ENCODE data around the gene INPP4B. TPM values are rescaled to one million over a fixed set of nuclear protein-coding genes. Genes with fewer than 3 reads are reported as not detected.

Gene INPP4B
- total and polyA plus RNA-seq, 2 donors (not counting 1 experiment from before 2014, with no cell fraction given), result 0.03 TPM; not detected in 1

DNA sequence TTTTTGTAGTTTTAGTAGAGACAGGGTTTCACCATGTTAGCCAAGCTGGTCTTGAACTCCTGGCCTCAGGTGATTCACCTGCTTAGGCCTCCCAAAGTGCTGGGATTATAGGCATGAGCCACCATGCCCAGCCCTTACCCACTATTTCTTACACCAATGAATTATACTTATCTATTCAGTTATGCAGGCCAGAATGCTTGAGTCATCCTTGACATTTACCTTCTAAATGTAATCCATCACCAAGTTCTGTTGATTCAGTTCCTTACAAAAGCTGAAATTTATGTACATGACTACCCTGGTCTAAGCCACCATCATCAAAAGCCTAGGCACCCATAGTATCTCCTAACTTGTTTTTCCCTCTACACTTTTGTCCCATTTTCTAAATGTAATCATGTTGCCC, 624.0 kb downstream of the INPP4B start:
- no peak overlapping the region for H3K9ac ChIP-seq (ENCODE audit: low read length)
- H3K27me3 Mint-ChIP-seq, result no peaks in the 10 kb centered on the region
- no peak overlapping the region for H3K27ac ChIP-seq (ENCODE audit: low read length in 2 of 2)
- H3K9me3 ChIP-seq (ENCODE audit: control extremely low read depth in 1 of 3, control insufficient read depth in 2 of 3, insufficient read depth in 1 of 3, low read length in 2 of 3), result no peaks in the 10 kb centered on the region
- no peak overlapping the region for H3K4me3 Mint-ChIP-seq
- ChIA-PET POLR2A (no interaction called here), CTCF (no interaction called here)
- H3K27me3 ChIP-seq (replicated peaks in 1 of 4; ENCODE audit: control extremely low read depth in 1 of 4, control insufficient read depth in 3 of 4, insufficient read depth in 4 of 4, low read length in 3 of 4), result no peaks in the 10 kb centered on the region
- ATAC-seq (ENCODE audit: low read depth) (no peak), DNase-seq (no peak)
- no peaks in the 10 kb centered on the region for H4K20me1 ChIP-seq (ENCODE audit: control insufficient read depth, insufficient read depth, low read length, poor library complexity, severe bottlenecking)
- no peak overlapping the region for H3K4me3 ChIP-seq (ENCODE audit: control extremely low read depth in 1 of 5, extremely low read depth in 1 of 5, insufficient read depth in 1 of 5, low read depth in 2 of 5, low read length in 4 of 5)
- no peaks in the 10 kb centered on the region for H3K79me2 ChIP-seq (ENCODE audit: control insufficient read depth, insufficient read depth, low read length)
- intact Hi-C loops (cut with micrococcal nuclease), result no loop called here
- H3K27ac Mint-ChIP-seq, result no peak overlapping the region
- no peak for TF ChIP-seq EZH2 (IDR thresholded peaks at IDR 0.05; ENCODE audit: borderline replicate concordance, insufficient read depth, low read depth, low read length, poor library complexity, severe bottlenecking)
- TF ChIP-seq, protein P1, sequence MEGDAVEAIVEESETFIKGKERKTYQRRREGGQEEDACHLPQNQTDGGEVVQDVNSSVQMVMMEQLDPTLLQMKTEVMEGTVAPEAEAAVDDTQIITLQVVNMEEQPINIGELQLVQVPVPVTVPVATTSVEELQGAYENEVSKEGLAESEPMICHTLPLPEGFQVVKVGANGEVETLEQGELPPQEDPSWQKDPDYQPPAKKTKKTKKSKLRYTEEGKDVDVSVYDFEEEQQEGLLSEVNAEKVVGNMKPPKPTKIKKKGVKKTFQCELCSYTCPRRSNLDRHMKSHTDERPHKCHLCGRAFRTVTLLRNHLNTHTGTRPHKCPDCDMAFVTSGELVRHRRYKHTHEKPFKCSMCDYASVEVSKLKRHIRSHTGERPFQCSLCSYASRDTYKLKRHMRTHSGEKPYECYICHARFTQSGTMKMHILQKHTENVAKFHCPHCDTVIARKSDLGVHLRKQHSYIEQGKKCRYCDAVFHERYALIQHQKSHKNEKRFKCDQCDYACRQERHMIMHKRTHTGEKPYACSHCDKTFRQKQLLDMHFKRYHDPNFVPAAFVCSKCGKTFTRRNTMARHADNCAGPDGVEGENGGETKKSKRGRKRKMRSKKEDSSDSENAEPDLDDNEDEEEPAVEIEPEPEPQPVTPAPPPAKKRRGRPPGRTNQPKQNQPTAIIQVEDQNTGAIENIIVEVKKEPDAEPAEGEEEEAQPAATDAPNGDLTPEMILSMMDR (IDR thresholded peaks at IDR 0.05), result no peak
- no peaks in the 10 kb centered on the region for H3K9me3 Mint-ChIP-seq (ENCODE audit: insufficient read depth)
- H3K4me1 ChIP-seq (ENCODE audit: control insufficient read depth in 2 of 2, insufficient read depth in 2 of 2, low read length in 2 of 2), result no peaks in the 10 kb centered on the region
- no peak overlapping the region for H3K4me2 ChIP-seq (replicated peaks; ENCODE audit: low read depth, low read length, poor library complexity, severe bottlenecking)
- no peak overlapping the region for H2AFZ ChIP-seq (ENCODE audit: insufficient read depth, low read depth, low read length, poor library complexity, severe bottlenecking)
- H3K4me1 Mint-ChIP-seq, result no peaks in the 10 kb centered on the region
- no peaks in the 10 kb centered on the region for H3K36me3 ChIP-seq (replicated peaks in 1 of 2; ENCODE audit: control extremely low read depth in 1 of 2, control insufficient read depth in 1 of 2, extremely low read depth in 1 of 2, insufficient read depth in 2 of 2, low read length in 1 of 2)

DNA sequence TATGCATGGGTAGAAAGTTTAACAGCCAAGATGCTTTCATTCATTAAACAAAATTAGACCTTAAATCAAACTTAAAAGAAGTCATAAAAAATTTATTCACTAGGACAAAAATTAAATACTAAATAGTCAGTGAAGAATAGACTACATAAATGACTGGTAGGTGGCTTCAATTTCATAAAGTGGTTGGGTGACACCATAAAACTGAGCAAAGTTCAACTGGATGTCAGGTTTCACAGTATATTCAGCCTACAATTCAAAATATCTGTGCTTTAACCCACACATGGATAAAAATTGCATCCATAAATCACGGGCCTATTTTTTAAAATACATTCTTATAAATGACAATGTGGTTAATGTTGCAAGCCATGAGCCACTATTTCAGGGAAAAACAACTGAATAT, 627.4 kb downstream of the INPP4B start:
- no peak for TF ChIP-seq EZH2 (IDR thresholded peaks at IDR 0.05; ENCODE audit: borderline replicate concordance, insufficient read depth, low read depth, low read length, poor library complexity, severe bottlenecking)
- TF ChIP-seq, protein P1 (IDR thresholded peaks at IDR 0.05), result no peak
- H3K9me3 Mint-ChIP-seq (ENCODE audit: insufficient read depth), result no peaks in the 10 kb centered on the region
- Histone ChIP-seq H3K27me3 (replicated peaks in 1 of 4; ENCODE audit: control extremely low read depth in 1 of 4, control insufficient read depth in 3 of 4, insufficient read depth in 4 of 4, low read length in 3 of 4) (no peaks in the 10 kb centered on the region), H3K79me2 (ENCODE audit: control insufficient read depth, insufficient read depth, low read length) (no peaks in the 10 kb centered on the region), H2AFZ (ENCODE audit: insufficient read depth, low read depth, low read length, poor library complexity, severe bottlenecking) (no peak overlapping the region), H3K4me3 (ENCODE audit: control extremely low read depth in 1 of 5, extremely low read depth in 1 of 5, insufficient read depth in 1 of 5, low read depth in 2 of 5, low read length in 4 of 5) (no peak overlapping the region), H3K4me1 (ENCODE audit: control insufficient read depth in 2 of 2, insufficient read depth in 2 of 2, low read length in 2 of 2) (no peaks in the 10 kb centered on the region), H3K9ac (ENCODE audit: low read length) (no peak overlapping the region), H3K4me2 (replicated peaks; ENCODE audit: low read depth, low read length, poor library complexity, severe bottlenecking) (no peak overlapping the region), H3K9me3 (ENCODE audit: control extremely low read depth in 1 of 3, control insufficient read depth in 2 of 3, insufficient read depth in 1 of 3, low read length in 2 of 3) (no peaks in the 10 kb centered on the region), H3K36me3 (replicated peaks in 1 of 2; ENCODE audit: control extremely low read depth in 1 of 2, control insufficient read depth in 1 of 2, extremely low read depth in 1 of 2, insufficient read depth in 2 of 2, low read length in 1 of 2) (no peaks in the 10 kb centered on the region), H4K20me1 (ENCODE audit: control insufficient read depth, insufficient read depth, low read length, poor library complexity, severe bottlenecking) (no peaks in the 10 kb centered on the region), H3K27ac (ENCODE audit: low read length in 2 of 2) (no peak overlapping the region)
- no CpG with 5 or more reads among the region's 1 CpG for WGBS (ENCODE audit: insufficient coverage)
- intact Hi-C loops (cut with micrococcal nuclease), result no loop called here
- ATAC-seq (ENCODE audit: low read depth) (no peak), DNase-seq (no peak)
- ChIA-PET POLR2A (no interaction called here), CTCF (no interaction called here)
- H3K27me3 Mint-ChIP-seq, result no peaks in the 10 kb centered on the region
- no peak overlapping the region for H3K4me3 Mint-ChIP-seq
- no peaks in the 10 kb centered on the region for H3K4me1 Mint-ChIP-seq
- no peak overlapping the region for H3K27ac Mint-ChIP-seq

All from B cell (primary cell).